B cell (primary cell): ENCODE measurements around the gene CDH13. TPM values are rescaled to one million over a fixed set of nuclear protein-coding genes. Genes with fewer than 3 reads are reported as not detected.

Source experiments
- ATAC-seq: fragments of 200-7000 bp; cut with Tn5 transposase; one replicate; pipeline ENCODE4 v1.10.0; 2021; ENCODE audit warnings: low read depth, mild to moderate bottlenecking, moderate number of reproducible peaks, moderate library complexity
- CTCF ChIA-PET: fragments of 350-600 bp; sonication (Branson Sonifier 250); formaldehyde crosslinking; loops from one replicate; lab custom pipeline; 2021; ENCODE audit warnings: antibody characterized with exemption, inconsistent platforms; lab: Charles Lee
- POLR2A ChIA-PET: fragments of 350-600 bp; sonication (Branson Sonifier 250); formaldehyde crosslinking; loops from one replicate; lab custom pipeline; 2021; ENCODE audit warnings: antibody characterized with exemption; lab: Charles Lee
- DNase-seq: peaks from one replicate; pipeline ENCODE4 v3.0.0; 2013
- H2AFZ ChIP-seq: 2 replicates; pipeline ENCODE4 v1.6.1; 2012; ENCODE audit warnings: mild to moderate bottlenecking, low read depth, low read length; ENCODE audit not compliant: insufficient read depth, poor library complexity, severe bottlenecking
- H3K27ac ChIP-seq, 2 donors: 1 replicate in 1 of 2; 2 replicates in 1 of 2; pipeline ENCODE4 v1.5.1; 2012 to 2013; ENCODE audit warnings: low read length in 2 of 2, mild to moderate bottlenecking in 2 of 2, moderate library complexity in 1 of 2
- H3K27me3 ChIP-seq, 4 experiments: fragments of 200-600 bp in 1 of 4; sonication (generic) in 1 of 4; replicated peaks in 1 of 4; 1 replicate in 2 of 4; 2 replicates in 2 of 4; pipeline versions ENCODE4 v1.6.1 to v1.7.0; 2013 to 2016; ENCODE audit warnings: low read length in 3 of 4, mild to moderate bottlenecking in 2 of 4, mixed read lengths in 1 of 4, moderate library complexity in 1 of 4; ENCODE audit not compliant: insufficient read depth in 4 of 4, control insufficient read depth in 3 of 4; ENCODE audit errors: control extremely low read depth in 1 of 4
- H3K36me3 ChIP-seq, 2 experiments: replicated peaks in 1 of 2; 1 replicate in 1 of 2; 2 replicates in 1 of 2; pipeline versions ENCODE4 v1.6.1 to v1.7.1; 2013; ENCODE audit warnings: low read length in 1 of 2; ENCODE audit not compliant: insufficient read depth in 2 of 2, control insufficient read depth in 1 of 2; ENCODE audit errors: control extremely low read depth in 1 of 2, extremely low read depth in 1 of 2
- H3K4me1 ChIP-seq, 2 donors: fragments of 200-600 bp in 1 of 2; sonication (generic) in 1 of 2; 1 replicate in 1 of 2; 2 replicates in 1 of 2; pipeline versions ENCODE4 v1.5.1 to v1.6.1; 2013 to 2017; ENCODE audit warnings: low read length in 2 of 2; ENCODE audit not compliant: control insufficient read depth in 2 of 2, insufficient read depth in 2 of 2
- H3K4me2 ChIP-seq: replicated peaks from 2 replicates; pipeline ENCODE3; 2012; ENCODE audit warnings: mild to moderate bottlenecking, low read depth, low read length; ENCODE audit not compliant: poor library complexity, severe bottlenecking
- H3K4me3 ChIP-seq, 5 experiments: fragments of 200-600 bp in 1 of 5; sonication (generic) in 1 of 5; 1 replicate in 3 of 5; 2 replicates in 2 of 5; pipeline versions ENCODE4 v1.5.1 to v1.7.0; 2011 to 2016; ENCODE audit warnings: low read length in 4 of 5, mild to moderate bottlenecking in 4 of 5, low read depth in 2 of 5, control low read depth in 1 of 5, moderate library complexity in 1 of 5; ENCODE audit not compliant: insufficient read depth in 1 of 5; ENCODE audit errors: control extremely low read depth in 1 of 5, extremely low read depth in 1 of 5
- H3K79me2 ChIP-seq: fragments of 200-600 bp; sonication (generic); one replicate; pipeline ENCODE4 v1.6.0; 2016; ENCODE audit warnings: low read length; ENCODE audit not compliant: control insufficient read depth, insufficient read depth
- H3K9ac ChIP-seq: fragments of 200-600 bp; sonication (generic); 2 replicates; pipeline ENCODE4 v1.6.1; 2017; ENCODE audit warnings: mild to moderate bottlenecking, low read length, moderate library complexity
- H3K9me3 ChIP-seq, 3 donors: one replicate each; pipeline versions ENCODE4 v1.6.1 to v1.7.1; 2013; ENCODE audit warnings: low read length in 2 of 3; ENCODE audit not compliant: control insufficient read depth in 2 of 3, insufficient read depth in 1 of 3; ENCODE audit errors: control extremely low read depth in 1 of 3
- H4K20me1 ChIP-seq: 2 replicates; pipeline ENCODE4 v1.6.0; 2012; ENCODE audit warnings: mild to moderate bottlenecking, low read length; ENCODE audit not compliant: insufficient read depth, control insufficient read depth, poor library complexity, severe bottlenecking
- H3K27ac Mint-ChIP-seq: one replicate; pipeline ENCODE4 v1.8.0; 2021; ENCODE audit warnings: mixed read lengths
- H3K27me3 Mint-ChIP-seq: one replicate; pipeline ENCODE4 v1.8.0; 2021; ENCODE audit warnings: mixed read lengths
- H3K4me1 Mint-ChIP-seq: one replicate; pipeline ENCODE4 v1.8.0; 2021; ENCODE audit warnings: mixed read lengths
- H3K4me3 Mint-ChIP-seq: one replicate; pipeline ENCODE4 v1.8.0; 2021; ENCODE audit warnings: mixed read lengths
- H3K9me3 Mint-ChIP-seq: one replicate; pipeline ENCODE4 v1.8.0; 2022; ENCODE audit warnings: mixed read lengths; ENCODE audit not compliant: insufficient read depth
- EZH2 ChIP-seq: IDR thresholded peaks from 2 replicates; pipeline ENCODE4 v1.6.1; 2012; ENCODE audit warnings: borderline replicate concordance, low read depth, mild to moderate bottlenecking, moderate library complexity, low read length; ENCODE audit not compliant: insufficient read depth, poor library complexity, severe bottlenecking
- WGBS: methylation state at CpG from one replicate; pipeline ENCODE4 v1.1.5; 2013; ENCODE audit warnings: missing lambda C conversion rate; ENCODE audit not compliant: insufficient coverage; 5-methylcytosine and 5-hydroxymethylcytosine counted together
- intact Hi-C: fragments of 100-400 bp; cut with micrococcal nuclease; formaldehyde crosslinking; loops from one replicate; pipeline ENCODE4 v1.10.0; 2022
- polyA plus RNA-seq: library from polyadenylated mRNA; depleted of rRNA; stranded (reverse); fragments of >200 nt; gene quantifications from 2 replicates; pipeline ENCODE4 v1.2.3, GENCODE V29; 2012
- total RNA-seq, 2 donors: library from RNA; stranded (reverse); fragments of 120-200 nt in 1 of 2; gene quantifications; 1 replicate in 1 of 2; 2 replicates in 1 of 2; pipeline versions ENCODE4 v1.2.3 to v1.2.4, GENCODE V29; 2013 to 2022
- TF ChIP-seq, protein P1 (sequence below): fragments of 200-600 bp; IDR thresholded peaks from one replicate; pipeline ENCODE4 v1.8.0; 2022; ENCODE audit warnings: antibody characterized with exemption, mild to moderate bottlenecking

CDH13 gene
- total and polyA plus RNA-seq, 2 donors (not counting 1 experiment from before 2014, with no cell fraction given): not detected

- Histone ChIP-seq H3K27ac (no peak overlapping the region), H3K27me3 (peaks cover 0 to under 1% (median 0%) of the 10 kb centered on the region in 4 experiments), H2AFZ (no peak overlapping the region), H3K4me1 (no peaks in the 10 kb centered on the region), H3K79me2 (no peaks in the 10 kb centered on the region), H3K9me3 (no peaks in the 10 kb centered on the region), H3K4me3 (no peak overlapping the region), H4K20me1 (no peaks in the 10 kb centered on the region), H3K9ac (no peak overlapping the region), H3K36me3 (no peaks in the 10 kb centered on the region), H3K4me2 (no peak overlapping the region)
- Mint-ChIP-seq H3K27ac (no peak overlapping the region), H3K9me3 (no peaks in the 10 kb centered on the region), H3K4me1 (no peaks in the 10 kb centered on the region), H3K27me3 (peaks cover 18% of the 10 kb centered on the region), H3K4me3 (no peak overlapping the region)
- no peak for DNase-seq
- intact Hi-C loops: no loop called here
- no CpG with 5 or more reads among the region's 3 CpGs for WGBS
- ChIA-PET POLR2A (no interaction called here), CTCF (no interaction called here)
- TF ChIP-seq, protein P1, sequence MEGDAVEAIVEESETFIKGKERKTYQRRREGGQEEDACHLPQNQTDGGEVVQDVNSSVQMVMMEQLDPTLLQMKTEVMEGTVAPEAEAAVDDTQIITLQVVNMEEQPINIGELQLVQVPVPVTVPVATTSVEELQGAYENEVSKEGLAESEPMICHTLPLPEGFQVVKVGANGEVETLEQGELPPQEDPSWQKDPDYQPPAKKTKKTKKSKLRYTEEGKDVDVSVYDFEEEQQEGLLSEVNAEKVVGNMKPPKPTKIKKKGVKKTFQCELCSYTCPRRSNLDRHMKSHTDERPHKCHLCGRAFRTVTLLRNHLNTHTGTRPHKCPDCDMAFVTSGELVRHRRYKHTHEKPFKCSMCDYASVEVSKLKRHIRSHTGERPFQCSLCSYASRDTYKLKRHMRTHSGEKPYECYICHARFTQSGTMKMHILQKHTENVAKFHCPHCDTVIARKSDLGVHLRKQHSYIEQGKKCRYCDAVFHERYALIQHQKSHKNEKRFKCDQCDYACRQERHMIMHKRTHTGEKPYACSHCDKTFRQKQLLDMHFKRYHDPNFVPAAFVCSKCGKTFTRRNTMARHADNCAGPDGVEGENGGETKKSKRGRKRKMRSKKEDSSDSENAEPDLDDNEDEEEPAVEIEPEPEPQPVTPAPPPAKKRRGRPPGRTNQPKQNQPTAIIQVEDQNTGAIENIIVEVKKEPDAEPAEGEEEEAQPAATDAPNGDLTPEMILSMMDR: no peak
- TF ChIP-seq EZH2: no peak
- no peak for ATAC-seq
Measured at GRCh38 chr16:82636958-82637357, 10.2 kb downstream of the CDH13 start.

- ChIA-PET POLR2A (no interaction called here), CTCF (no interaction called here)
- no peaks in the 10 kb centered on the region for H3K4me1 ChIP-seq
- Mint-ChIP-seq H3K9me3 (no peaks in the 10 kb centered on the region), H3K27ac (no peak overlapping the region), H3K4me3 (no peak overlapping the region), H3K27me3 (peaks cover 13% of the 10 kb centered on the region), H3K4me1 (no peaks in the 10 kb centered on the region)
- TF ChIP-seq, protein P1: no peak
- no peak for TF ChIP-seq EZH2
- no peaks in the 10 kb centered on the region for H3K79me2 ChIP-seq
- DNase-seq (no peak), ATAC-seq (no peak)
- no peaks in the 10 kb centered on the region for H3K9me3 ChIP-seq
- H3K27ac ChIP-seq: no peak overlapping the region
- no peaks in the 10 kb centered on the region for H4K20me1 ChIP-seq
- no peak overlapping the region for H3K9ac ChIP-seq
- H3K4me3 ChIP-seq: no peak overlapping the region
- H3K27me3 ChIP-seq: no peaks in the 10 kb centered on the region
- intact Hi-C loops: no loop called here
- H2AFZ ChIP-seq: no peak overlapping the region
- no peaks in the 10 kb centered on the region for H3K36me3 ChIP-seq
- WGBS: 73% methylated on average over 3 of the region's 4 CpGs
- no peak overlapping the region for H3K4me2 ChIP-seq
Measured at GRCh38 chr16:82638095-82638798, 11.5 kb downstream of the CDH13 start.
